OCI-M1 (cell line): ENCODE data around the gene FXR1.
A peak's percentile ranks its signal among the peaks of the same experiment; 100 is the strongest.
"Not testable (repeated sequence)": the region's sequence is repeated elsewhere in the genome, so short reads cannot be mapped to it uniquely, and the experiment has no call there.

Experiments
- DNase-seq: peaks from one replicate; lab custom pipeline; 2025; lab: John Stamatoyannopoulos, UW

Gene FXR1

GRCh38 chr3:180912304-180913296, at the start of gene FXR1:
TSS of gene FXR1 (plus strand) at chr3:180912670. CDS start at chr3:180912686, 16 bp downstream.
- DNase-seq: peak; percentile 87

GRCh38 chr3:180870008-180870699, 42.3 kb upstream of the FXR1 start:
- no peak for DNase-seq

GRCh38 chr3:180871901-180872300, 40.6 kb upstream of the FXR1 start:
- no peak for DNase-seq

GRCh38 chr3:180872430-180872829, 40.0 kb upstream of the FXR1 start:
- not testable (repeated sequence) for DNase-seq

GRCh38 chr3:180875124-180875698, 37.3 kb upstream of the FXR1 start:
- DNase-seq: no peak

- DNase-seq: no peak
These were observed 31.2 kb upstream of the FXR1 start for GRCh38 chr3:180881065-180881801.

GRCh38 chr3:180882115-180882514, 30.4 kb upstream of the FXR1 start:
- no peak for DNase-seq

- DNase-seq: no peak
These were observed 23.4 kb upstream of the FXR1 start for GRCh38 chr3:180888992-180889560.

- no peak for DNase-seq
These were observed 13.9 kb upstream of the FXR1 start for GRCh38 chr3:180898572-180898971.

- DNase-seq: no peak
These were observed 2.9 kb upstream of the FXR1 start for GRCh38 chr3:180909369-180910127.

- DNase-seq: no peak
These were observed 1.6 kb upstream of the FXR1 start for GRCh38 chr3:180910823-180911222.

- peak; percentile 52 for DNase-seq
These were observed 580 bp upstream of the FXR1 start for GRCh38 chr3:180911876-180912303.

GRCh38 chr3:180913581-180914404, 1.3 kb downstream of the FXR1 start:
- peak; percentile 4 for DNase-seq

- no peak for DNase-seq
These were observed 6.1 kb downstream of the FXR1 start for GRCh38 chr3:180918542-180918941.

GRCh38 chr3:180922242-180922641, 9.8 kb downstream of the FXR1 start:
- DNase-seq: no peak

GRCh38 chr3:180923561-180923960, 11.1 kb downstream of the FXR1 start:
- no peak for DNase-seq

- no peak for DNase-seq
These were observed 14.1 kb downstream of the FXR1 start for GRCh38 chr3:180926526-180926925.

- DNase-seq: no peak
These were observed 16.9 kb downstream of the FXR1 start for GRCh38 chr3:180929376-180929775.

- DNase-seq: no peak
These were observed 18.1 kb downstream of the FXR1 start for GRCh38 chr3:180930526-180930925.

GRCh38 chr3:180932819-180933218, 20.3 kb downstream of the FXR1 start:
- DNase-seq: no peak
